ENCODE measurements around the gene TIGD2.
"Not testable (repeated sequence)": the region's sequence is repeated elsewhere in the genome, so short reads cannot be mapped to it uniquely, and the experiment has no call there.

Gene TIGD2

GRCh38 chr4:89121387-89122068 is 10.2 kb downstream of the TIGD2 start:
- no peak for DNase-seq

- DNase-seq: no peak
These were observed 12.1 kb downstream of the TIGD2 start for GRCh38 chr4:89123451-89123851.

GRCh38 chr4:89125901-89126782 is 14.8 kb downstream of the TIGD2 start:
- no peak for DNase-seq

GRCh38 chr4:89129080-89129640 is 17.8 kb downstream of the TIGD2 start:
- no peak for DNase-seq

- DNase-seq: no peak
These were observed 23.5 kb downstream of the TIGD2 start for GRCh38 chr4:89134775-89135319.

GRCh38 chr4:89136525-89136924 is 25.2 kb downstream of the TIGD2 start:
- no peak for DNase-seq

- DNase-seq: no peak
These were observed 25.9 kb downstream of the TIGD2 start for GRCh38 chr4:89137231-89137630.

GRCh38 chr4:89137695-89138094 is 26.4 kb downstream of the TIGD2 start:
- DNase-seq: no peak

- DNase-seq: no peak
These were observed 28.9 kb downstream of the TIGD2 start for GRCh38 chr4:89140168-89140759.

GRCh38 chr4:89142691-89143669 is 31.6 kb downstream of the TIGD2 start:
- DNase-seq: no peak

- not testable (repeated sequence) for DNase-seq
These were observed 33.3 kb downstream of the TIGD2 start for GRCh38 chr4:89144652-89145051.

- DNase-seq: no peak
These were observed 34.9 kb downstream of the TIGD2 start for GRCh38 chr4:89146196-89146595.

- no peak for DNase-seq
These were observed 41.6 kb downstream of the TIGD2 start for GRCh38 chr4:89152972-89153371.

- no peak for DNase-seq
These were observed 45.0 kb downstream of the TIGD2 start for GRCh38 chr4:89156174-89156914.

GRCh38 chr4:89157488-89158024 is 46.2 kb downstream of the TIGD2 start:
- DNase-seq: no peak

- peak; percentile 63 for DNase-seq
These were observed 47.7 kb downstream of the TIGD2 start for GRCh38 chr4:89158884-89159503.

GRCh38 chr4:89160806-89161205 is 49.5 kb downstream of the TIGD2 start:
- no peak for DNase-seq

GRCh38 chr4:89161841-89162240 is 50.5 kb downstream of the TIGD2 start:
- no peak for DNase-seq

GRCh38 chr4:89162496-89162895 is 51.2 kb downstream of the TIGD2 start:
- peak; percentile 5 for DNase-seq

GRCh38 chr4:89162987-89163386 is 51.7 kb downstream of the TIGD2 start:
- no peak for DNase-seq

All from suppressor macrophage treated with lipopolysaccharide for 4 hours (primary cell).